Measurements from ENCODE around the gene UGCG. TPM values are rescaled to one million over a fixed set of nuclear protein-coding genes. Genes with fewer than 3 reads are reported as not detected.

The UGCG gene
- total and polyA plus RNA-seq, 7 donors, result 7.2 to 74.6 (median 17.6) TPM

- TF ChIP-seq CTCF (IDR thresholded peaks at IDR 0.05), result no peak
Measured at GRCh38 chr9:111868475-111868874, 28.1 kb upstream of the UGCG start.

GRCh38 chr9:111870774-111871498 lies 25.7 kb upstream of the UGCG start:
- Histone ChIP-seq H3K27ac (no peak overlapping the region), H3K9me3 (no peaks in the 10 kb centered on the region), H3K36me3 (ENCODE audit: insufficient read depth in 1 of 2, low read depth in 1 of 2) (no peaks in the 10 kb centered on the region), H3K4me3 (no peak overlapping the region), H3K4me1 (no peaks in the 10 kb centered on the region), H3K27me3 (ENCODE audit: insufficient read depth in 3 of 3, low read length in 2 of 3) (no peaks in the 10 kb centered on the region)
- no peak for TF ChIP-seq CTCF (IDR thresholded peaks at IDR 0.05)
- 95 to 97% (median 96%) methylated on average over 3 of the region's 3 CpGs for WGBS, 3 donors
- DNase-seq (no peak), ATAC-seq (no peak)
- intact Hi-C loops (cut with DNase I), result no loop called here

More at GRCh38 chr9:111868475-111868874, 28.1 kb upstream of the UGCG start:
- H3K36me3 ChIP-seq (ENCODE audit: insufficient read depth in 1 of 2, low read depth in 1 of 2), result no peaks in the 10 kb centered on the region
- intact Hi-C loops (cut with DNase I), result no loop called here
- no peaks in the 10 kb centered on the region for H3K9me3 ChIP-seq
- no peak overlapping the region for H3K27ac ChIP-seq
- 81 to 95% (median 91%) methylated on average over 6 of the region's 6 CpGs for WGBS, 3 donors
- H3K27me3 ChIP-seq (ENCODE audit: insufficient read depth in 3 of 3, low read length in 2 of 3), result no peaks in the 10 kb centered on the region
- ATAC-seq, result no peak
- H3K4me1 ChIP-seq, result no peaks in the 10 kb centered on the region
- H3K4me3 ChIP-seq, result no peak overlapping the region
- DNase-seq, result no peak

- intact Hi-C loops (cut with DNase I), result no loop called here
- 85 to 88% (median 85%) methylated on average over 6 of the region's 6 CpGs for WGBS, 3 donors
- no peak for ATAC-seq
- H3K4me3 ChIP-seq, result no peak overlapping the region
- no peak for TF ChIP-seq CTCF (IDR thresholded peaks at IDR 0.05)
- H3K4me1 ChIP-seq, result no peaks in the 10 kb centered on the region
- H3K27ac ChIP-seq, result no peak overlapping the region
- no peak for DNase-seq
- H3K27me3 ChIP-seq (ENCODE audit: insufficient read depth in 3 of 3, low read length in 2 of 3), result no peaks in the 10 kb centered on the region
- no peaks in the 10 kb centered on the region for H3K9me3 ChIP-seq
- H3K36me3 ChIP-seq (ENCODE audit: insufficient read depth in 1 of 2, low read depth in 1 of 2), result no peaks in the 10 kb centered on the region
Measured at GRCh38 chr9:111871499-111871855, 25.1 kb upstream of the UGCG start.

- Histone ChIP-seq H3K9me3 (no peaks in the 10 kb centered on the region), H3K27ac (no peak overlapping the region), H3K4me1 (no peaks in the 10 kb centered on the region), H3K36me3 (ENCODE audit: insufficient read depth in 1 of 2, low read depth in 1 of 2) (no peaks in the 10 kb centered on the region), H3K4me3 (no peak overlapping the region), H3K27me3 (ENCODE audit: insufficient read depth in 3 of 3, low read length in 2 of 3) (no peaks in the 10 kb centered on the region)
- ATAC-seq (no peak), DNase-seq (no peak)
- intact Hi-C loops (cut with DNase I), result no loop called here
- WGBS, 3 donors, result 63 to 92% (median 82%) methylated on average over 3 of the region's 3 CpGs
- no peak for TF ChIP-seq CTCF (IDR thresholded peaks at IDR 0.05)
Measured at GRCh38 chr9:111872886-111873285, 23.7 kb upstream of the UGCG start.

- DNase-seq (no peak), ATAC-seq (no peak)
- Histone ChIP-seq H3K27ac (no peak overlapping the region), H3K36me3 (ENCODE audit: insufficient read depth in 1 of 2, low read depth in 1 of 2) (no peaks in the 10 kb centered on the region), H3K4me1 (no peaks in the 10 kb centered on the region), H3K4me3 (no peak overlapping the region), H3K27me3 (ENCODE audit: insufficient read depth in 3 of 3, low read length in 2 of 3) (no peaks in the 10 kb centered on the region), H3K9me3 (no peaks in the 10 kb centered on the region)
- intact Hi-C loops (cut with DNase I), result no loop called here
- 50 to 72% (median 64%) methylated on average over 6 of the region's 6 CpGs for WGBS, 3 donors
- no peak for TF ChIP-seq CTCF (IDR thresholded peaks at IDR 0.05)
Measured at GRCh38 chr9:111873901-111874300, 22.7 kb upstream of the UGCG start.
